Neural crest cell (in vitro differentiated cells): ENCODE data around the gene CSNK2A2. TPM values are rescaled to one million over a fixed set of nuclear protein-coding genes. Genes with fewer than 3 reads are reported as not detected.

Experiments
- DNase-seq: peaks from one replicate; pipeline ENCODE4 v3.0.0; 2021; ENCODE audit warnings: low read depth, mixed read lengths, low spot score
- H3K27ac Mint-ChIP-seq: one replicate; pipeline ENCODE4 v1.8.0; 2021; ENCODE audit warnings: mild to moderate bottlenecking, mixed read lengths; ENCODE audit not compliant: unreplicated experiment
- H3K27me3 Mint-ChIP-seq: 2 replicates; pipeline ENCODE4 v1.8.0; 2021; ENCODE audit warnings: low read depth, mild to moderate bottlenecking, mixed read lengths
- H3K36me3 Mint-ChIP-seq: 2 replicates; pipeline ENCODE4 v1.8.0; 2021; ENCODE audit warnings: low read depth, mild to moderate bottlenecking, mixed read lengths
- H3K4me1 Mint-ChIP-seq: 2 replicates; pipeline ENCODE4 v1.8.0; 2021; ENCODE audit warnings: mixed read lengths
- H3K4me3 Mint-ChIP-seq: one replicate; pipeline ENCODE4 v1.8.0; 2021; ENCODE audit warnings: mild to moderate bottlenecking, mixed read lengths
- H3K9me3 Mint-ChIP-seq: 2 replicates; pipeline ENCODE4 v1.8.0; 2021; ENCODE audit warnings: mixed read lengths
- CTCF ChIP-seq: fragments of 200-600 bp; sonication (generic); conservative IDR thresholded peaks from 2 replicates; pipeline ENCODE4 v1.5.0; 2021; ENCODE audit warnings: antibody characterized with exemption, mild to moderate bottlenecking
- total RNA-seq: library from RNA; stranded (reverse); gene quantifications from 2 replicates; pipeline ENCODE4 v1.2.1, GENCODE V29; 2021

CSNK2A2 gene
- total RNA-seq, 1 donor from 2014 or later, result 116 TPM

- no peak for TF ChIP-seq CTCF
- Mint-ChIP-seq H3K4me3 (no peak overlapping the region), H3K27me3 (peaks cover 36% of the 10 kb centered on the region), H3K27ac (no peak overlapping the region), H3K4me1 (peaks cover 4% of the 10 kb centered on the region), H3K9me3 (peaks cover 2% of the 10 kb centered on the region), H3K36me3 (no peaks in the 10 kb centered on the region)
- no peak for DNase-seq
Observed at GRCh38 chr16:58211245-58211644, 13.3 kb upstream of the CSNK2A2 start.

- TF ChIP-seq CTCF, result no peak
- no peaks in the 10 kb centered on the region for H3K4me1 Mint-ChIP-seq
- H3K4me3 Mint-ChIP-seq, result no peak overlapping the region
- H3K27ac Mint-ChIP-seq, result peak overlapping the region; percentile 67
- H3K9me3 Mint-ChIP-seq, result no peaks in the 10 kb centered on the region
- H3K36me3 Mint-ChIP-seq, result no peaks in the 10 kb centered on the region
- DNase-seq, result no peak
- H3K27me3 Mint-ChIP-seq, result peaks cover 31% of the 10 kb centered on the region
Observed at GRCh38 chr16:58205276-58206036, 7.5 kb upstream of the CSNK2A2 start.

GRCh38 chr16:58201163-58201562 is 3.3 kb upstream of the CSNK2A2 start:
- Mint-ChIP-seq H3K9me3 (no peaks in the 10 kb centered on the region), H3K27me3 (peaks cover 43% of the 10 kb centered on the region), H3K27ac (no peak overlapping the region), H3K4me3 (peak overlapping the region; percentile 3), H3K36me3 (no peaks in the 10 kb centered on the region), H3K4me1 (peaks cover 16% of the 10 kb centered on the region)
- TF ChIP-seq CTCF, result no peak
- DNase-seq, result no peak

GRCh38 chr16:58200004-58200797 is 2.3 kb upstream of the CSNK2A2 start:
- Mint-ChIP-seq H3K4me3 (peak overlapping the region; percentile 84), H3K9me3 (no peaks in the 10 kb centered on the region), H3K36me3 (peaks cover 5% of the 10 kb centered on the region), H3K27me3 (peaks cover 41% of the 10 kb centered on the region), H3K4me1 (peaks cover 24% of the 10 kb centered on the region), H3K27ac (no peak overlapping the region)
- TF ChIP-seq CTCF, result no peak
- no peak for DNase-seq

- DNase-seq, result no peak
- TF ChIP-seq CTCF, result no peak
- Mint-ChIP-seq H3K36me3 (peaks cover 5% of the 10 kb centered on the region), H3K27ac (no peak overlapping the region), H3K4me1 (peaks cover 24% of the 10 kb centered on the region), H3K27me3 (peaks cover 38% of the 10 kb centered on the region), H3K4me3 (peak overlapping the region; percentile 84), H3K9me3 (no peaks in the 10 kb centered on the region)
Observed at GRCh38 chr16:58198803-58199411, 1.0 kb upstream of the CSNK2A2 start.
